Breast epithelium (tissue), 4 donors: ENCODE results near the gene RXFP1. TPM values are rescaled to one million over a fixed set of nuclear protein-coding genes. Genes with fewer than 3 reads are reported as not detected.

Experiments used
- DNase-seq, 2 donors: peaks; one replicate each; pipeline ENCODE4 v3.0.0-alpha.2; 2019; ENCODE audit warnings: low spot score in 2 of 2
- H3K27ac ChIP-seq, 2 donors: fragments of 200-600 bp; sonication (generic) in 1 of 2; one replicate each; pipeline ENCODE4 v1.5.1; 2016 to 2019; ENCODE audit warnings: mild to moderate bottlenecking in 1 of 2
- H3K27me3 ChIP-seq, 2 donors: fragments of 200-600 bp; sonication (generic) in 1 of 2; one replicate each; pipeline versions ENCODE4 v1.5.1 to v1.6.0; 2017 to 2019; ENCODE audit warnings: control low read depth in 1 of 2, mild to moderate bottlenecking in 1 of 2
- H3K36me3 ChIP-seq: fragments of 200-600 bp; one replicate; pipeline ENCODE4 v1.5.1; 2019
- H3K4me1 ChIP-seq, 2 donors: fragments of 200-600 bp; sonication (generic); one replicate each; pipeline ENCODE4 v1.5.1; 2016 to 2019; ENCODE audit warnings: control low read depth in 1 of 2
- H3K4me3 ChIP-seq, 3 donors: fragments of 200-600 bp; sonication (generic); 1 replicate in 2 of 3; 2 replicates in 1 of 3; pipeline ENCODE4 v1.5.1; 2016 to 2019; ENCODE audit warnings: mild to moderate bottlenecking in 3 of 3, moderate library complexity in 2 of 3
- H3K9me3 ChIP-seq, 2 donors: fragments of 200-600 bp; sonication (generic) in 1 of 2; one replicate each; pipeline ENCODE4 v1.5.1; 2016 to 2019; ENCODE audit warnings: control low read depth in 1 of 2
- POLR2A ChIP-seq: fragments of 450-650 bp; IDR thresholded peaks from one replicate; pipeline ENCODE4 v1.6.1; 2016; ENCODE audit warnings: antibody characterized with exemption, mild to moderate bottlenecking, moderate library complexity
- POLR2AphosphoS5 ChIP-seq, 3 donors: sonication (generic); formaldehyde crosslinking; IDR thresholded peaks; one replicate each; pipeline ENCODE4 v1.6.1; 2017; ENCODE audit warnings: antibody characterized with exemption in 3 of 3
- intact Hi-C: fragments of 100-400 bp; cut with DNase I; formaldehyde crosslinking; loops from one replicate; pipeline ENCODE4 v1.15.1; 2023; ENCODE audit warnings: low total_unique reads
- total RNA-seq, 3 donors: library from RNA; depleted of rRNA; stranded (reverse); fragments of >200 nt; gene quantifications; one replicate each; pipeline ENCODE4 v1.1.0, GENCODE V29; 2016
- TF ChIP-seq, protein P1 (sequence below), 3 donors: fragments of 450-650 bp; IDR thresholded peaks; one replicate each; pipeline ENCODE4 v1.5.1; 2016 to 2017; ENCODE audit warnings: antibody characterized with exemption in 3 of 3, mild to moderate bottlenecking in 3 of 3, moderate library complexity in 3 of 3

The RXFP1 gene
- total RNA-seq, 3 donors from 2014 or later: 0.15 TPM; not detected in 2

DNA sequence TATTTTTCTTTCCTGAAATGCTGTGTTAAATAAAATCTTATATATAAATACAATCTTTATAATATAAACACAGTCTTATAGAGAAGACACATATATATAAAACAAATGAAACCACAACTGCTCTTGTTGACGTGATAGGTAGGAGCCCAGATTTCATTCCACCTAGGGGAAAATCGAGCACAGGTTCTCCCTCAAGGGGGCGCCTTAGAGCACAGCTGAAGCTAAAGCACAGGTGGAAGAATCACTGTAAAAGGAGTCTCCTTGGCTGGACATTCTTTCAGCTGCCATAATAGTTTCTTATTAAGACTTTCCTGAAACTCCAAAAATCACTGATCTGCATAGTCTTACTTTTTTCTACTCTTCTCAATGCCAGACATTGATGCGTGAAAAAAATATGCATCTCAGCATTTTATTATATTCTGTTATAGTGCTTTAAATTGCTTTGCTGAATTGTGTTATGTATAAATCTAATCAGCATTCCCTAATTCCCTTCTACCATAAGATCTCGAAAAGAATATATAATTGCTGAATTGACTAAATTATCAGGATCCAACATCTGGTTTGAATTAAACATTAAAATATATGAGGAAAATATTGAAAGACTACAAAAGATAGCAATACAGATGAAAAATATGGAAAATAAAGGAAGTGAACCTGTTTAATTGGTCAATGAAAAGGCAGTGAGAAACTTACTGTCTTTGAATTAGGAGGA, 25.5 kb upstream of the RXFP1 start:
- Histone ChIP-seq H3K27me3 (no peaks in the 10 kb centered on the region), H3K4me3 (no peak overlapping the region), H3K4me1 (no peaks in the 10 kb centered on the region), H3K36me3 (no peaks in the 10 kb centered on the region), H3K9me3 (no peaks in the 10 kb centered on the region), H3K27ac (no peak overlapping the region)
- no peak for DNase-seq
- intact Hi-C loops: no loop called here
- TF ChIP-seq POLR2AphosphoS5 (IDR thresholded peaks at IDR 0.05) (no peak), POLR2A (no peak)
- TF ChIP-seq, protein P1, sequence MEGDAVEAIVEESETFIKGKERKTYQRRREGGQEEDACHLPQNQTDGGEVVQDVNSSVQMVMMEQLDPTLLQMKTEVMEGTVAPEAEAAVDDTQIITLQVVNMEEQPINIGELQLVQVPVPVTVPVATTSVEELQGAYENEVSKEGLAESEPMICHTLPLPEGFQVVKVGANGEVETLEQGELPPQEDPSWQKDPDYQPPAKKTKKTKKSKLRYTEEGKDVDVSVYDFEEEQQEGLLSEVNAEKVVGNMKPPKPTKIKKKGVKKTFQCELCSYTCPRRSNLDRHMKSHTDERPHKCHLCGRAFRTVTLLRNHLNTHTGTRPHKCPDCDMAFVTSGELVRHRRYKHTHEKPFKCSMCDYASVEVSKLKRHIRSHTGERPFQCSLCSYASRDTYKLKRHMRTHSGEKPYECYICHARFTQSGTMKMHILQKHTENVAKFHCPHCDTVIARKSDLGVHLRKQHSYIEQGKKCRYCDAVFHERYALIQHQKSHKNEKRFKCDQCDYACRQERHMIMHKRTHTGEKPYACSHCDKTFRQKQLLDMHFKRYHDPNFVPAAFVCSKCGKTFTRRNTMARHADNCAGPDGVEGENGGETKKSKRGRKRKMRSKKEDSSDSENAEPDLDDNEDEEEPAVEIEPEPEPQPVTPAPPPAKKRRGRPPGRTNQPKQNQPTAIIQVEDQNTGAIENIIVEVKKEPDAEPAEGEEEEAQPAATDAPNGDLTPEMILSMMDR (IDR thresholded peaks at IDR 0.05): no peak

DNA sequence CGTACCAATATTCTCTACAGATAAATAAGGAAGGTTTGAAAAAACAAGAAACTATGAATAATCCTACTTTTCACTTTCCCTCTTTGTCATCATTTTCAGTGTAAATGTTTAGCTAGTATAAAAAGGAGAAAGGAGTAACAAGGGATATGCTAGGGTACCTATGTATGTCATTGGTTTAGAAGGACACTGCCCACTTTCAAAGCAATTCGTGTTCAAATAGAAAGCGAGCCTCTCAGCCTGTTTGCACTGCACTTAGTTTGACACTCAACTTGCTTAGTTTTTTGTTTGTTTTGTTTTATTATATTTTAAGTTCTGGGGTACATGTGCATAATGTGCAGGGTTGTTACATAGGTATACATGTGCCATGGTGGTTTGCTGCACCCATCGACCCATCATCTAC, 21.6 kb upstream of the RXFP1 start:
- Histone ChIP-seq H3K27me3 (no peaks in the 10 kb centered on the region), H3K36me3 (no peaks in the 10 kb centered on the region), H3K27ac (no peak overlapping the region), H3K4me3 (no peak overlapping the region), H3K9me3 (no peaks in the 10 kb centered on the region), H3K4me1 (no peaks in the 10 kb centered on the region)
- no peak for DNase-seq
- TF ChIP-seq POLR2AphosphoS5 (IDR thresholded peaks at IDR 0.05) (no peak), POLR2A (no peak)
- TF ChIP-seq, protein P1 (IDR thresholded peaks at IDR 0.05): no peak
- intact Hi-C loops: no loop called here

DNA sequence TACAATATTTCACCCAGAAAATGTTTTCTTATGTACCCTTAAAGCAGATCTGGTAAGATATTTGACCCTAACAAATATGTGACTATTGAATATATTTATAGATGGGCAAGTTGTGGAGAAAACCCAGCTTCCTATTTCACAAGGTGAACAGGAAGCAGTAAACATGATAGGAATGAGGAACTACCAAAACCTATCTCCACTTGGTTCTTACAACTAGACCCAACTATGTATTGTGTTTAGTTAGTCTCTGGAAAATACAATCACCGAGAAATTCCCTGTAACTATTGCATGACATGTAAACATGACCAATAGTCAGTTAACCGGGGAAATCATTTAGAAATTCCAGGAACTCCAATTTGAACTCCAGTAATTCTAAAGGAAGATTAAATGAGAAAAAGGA, 8.4 kb upstream of the RXFP1 start:
- H3K4me1 ChIP-seq: no peaks in the 10 kb centered on the region
- H3K9me3 ChIP-seq: no peaks in the 10 kb centered on the region
- no peak for DNase-seq
- H3K27me3 ChIP-seq: no peaks in the 10 kb centered on the region
- H3K36me3 ChIP-seq: no peaks in the 10 kb centered on the region
- H3K27ac ChIP-seq: no peak overlapping the region
- H3K4me3 ChIP-seq: no peak overlapping the region
- intact Hi-C loops: no loop called here
- TF ChIP-seq POLR2A (no peak), POLR2AphosphoS5 (IDR thresholded peaks at IDR 0.05) (no peak)
- TF ChIP-seq, protein P1 (IDR thresholded peaks at IDR 0.05): no peak

DNA sequence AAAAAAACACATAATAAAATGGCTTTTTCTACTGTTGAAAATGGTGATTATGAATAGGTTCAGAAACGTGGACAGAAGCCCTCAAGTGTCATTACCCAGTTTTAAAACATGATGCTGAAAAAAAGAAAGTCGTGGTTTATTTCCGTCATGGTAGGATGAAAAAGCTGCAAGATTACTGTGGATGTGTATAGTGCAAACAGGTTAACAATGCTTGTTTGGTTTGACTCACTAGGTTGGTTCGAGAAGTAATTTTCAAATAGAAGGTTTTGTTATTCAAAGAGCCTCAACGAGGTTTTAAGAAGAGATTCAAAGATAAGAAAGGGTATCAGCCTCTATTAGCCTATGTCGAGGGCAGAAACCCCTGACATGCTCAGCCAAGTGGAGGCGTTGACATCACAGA, 2.5 kb upstream of the RXFP1 start:
- intact Hi-C loops: no loop called here
- no peak for DNase-seq
- H3K9me3 ChIP-seq: no peaks in the 10 kb centered on the region

DNA sequence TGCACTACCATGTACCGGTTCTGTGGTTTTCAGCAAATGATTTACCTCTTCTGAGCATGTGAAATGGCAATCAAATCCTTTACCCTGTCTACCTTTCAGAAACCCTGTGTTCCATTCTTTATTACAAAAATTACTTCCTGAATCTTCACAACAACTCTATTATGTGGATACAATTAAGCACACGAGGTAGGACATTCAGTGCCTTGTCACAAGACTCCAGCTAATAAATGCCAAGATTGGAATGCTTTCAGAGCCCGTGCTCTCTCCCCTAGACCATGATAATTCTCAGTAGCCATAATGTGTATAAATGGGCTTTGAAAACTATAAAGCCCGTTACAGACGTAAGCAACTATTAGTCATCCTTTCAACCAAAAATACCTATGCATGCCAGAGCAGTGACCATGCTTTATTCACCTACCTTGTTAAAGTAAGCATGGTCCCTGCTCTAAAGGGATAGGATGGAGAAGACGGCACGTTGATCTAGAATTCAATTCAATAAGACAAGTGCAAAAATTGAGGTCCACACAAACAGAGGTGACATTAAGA, 2.4 kb downstream of the RXFP1 start:
- intact Hi-C loops: no loop called here
- H3K4me3 ChIP-seq: no peak overlapping the region
- DNase-seq: no peak
- H3K27ac ChIP-seq: no peak overlapping the region
- no peaks in the 10 kb centered on the region for H3K4me1 ChIP-seq
- H3K36me3 ChIP-seq: no peaks in the 10 kb centered on the region
- TF ChIP-seq POLR2AphosphoS5 (IDR thresholded peaks at IDR 0.05): no peak
- TF ChIP-seq, protein P1 (IDR thresholded peaks at IDR 0.05): no peak
- TF ChIP-seq POLR2A: no peak
- no peaks in the 10 kb centered on the region for H3K27me3 ChIP-seq
- H3K9me3 ChIP-seq: no peaks in the 10 kb centered on the region

More for the DNA sequence above, 2.5 kb upstream of the RXFP1 start:
- H3K27me3 ChIP-seq: no peaks in the 10 kb centered on the region
- no peak overlapping the region for H3K4me3 ChIP-seq
- H3K36me3 ChIP-seq: no peaks in the 10 kb centered on the region
- H3K27ac ChIP-seq: no peak overlapping the region
- H3K4me1 ChIP-seq: no peaks in the 10 kb centered on the region
- TF ChIP-seq POLR2AphosphoS5 (IDR thresholded peaks at IDR 0.05) (no peak), POLR2A (no peak)
- TF ChIP-seq, protein P1 (IDR thresholded peaks at IDR 0.05): no peak
